GM21717 (cell line): ENCODE measurements around the gene SENP8.

Experiments used
- ATAC-seq: cut with Tn5 transposase; IDR thresholded peaks from one replicate; pipeline ENCODE4 v1.9.1; 2021; ENCODE audit warnings: mild to moderate bottlenecking, moderate library complexity; ENCODE audit not compliant: unreplicated experiment

SENP8 gene

DNA sequence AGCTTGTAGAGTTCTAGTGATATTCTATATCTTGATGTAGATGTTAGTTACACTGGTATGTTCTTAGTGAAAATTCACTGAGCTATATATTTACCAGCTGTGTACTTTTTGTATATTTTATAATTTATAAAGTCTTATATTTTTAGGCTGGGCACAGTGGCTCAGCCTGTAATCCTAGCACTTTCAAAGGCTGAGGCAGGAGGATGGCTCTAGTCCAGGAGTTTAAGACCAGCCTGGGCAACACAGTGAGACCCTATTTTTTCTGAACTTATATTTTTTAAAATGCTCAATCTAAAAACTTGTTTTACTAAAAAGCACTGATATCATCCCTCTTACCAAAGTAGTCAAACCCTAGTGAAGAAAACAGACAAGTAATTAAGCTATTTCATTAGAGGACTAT is 5.4 kb upstream of the SENP8 start:
- no peak for ATAC-seq

GRCh38 chr15:72113347-72114031 is 4.7 kb upstream of the SENP8 start:
- no peak for ATAC-seq

GRCh38 chr15:72116731-72117485 is 1.3 kb upstream of the SENP8 start:
- ATAC-seq, result peak; percentile 9

DNA sequence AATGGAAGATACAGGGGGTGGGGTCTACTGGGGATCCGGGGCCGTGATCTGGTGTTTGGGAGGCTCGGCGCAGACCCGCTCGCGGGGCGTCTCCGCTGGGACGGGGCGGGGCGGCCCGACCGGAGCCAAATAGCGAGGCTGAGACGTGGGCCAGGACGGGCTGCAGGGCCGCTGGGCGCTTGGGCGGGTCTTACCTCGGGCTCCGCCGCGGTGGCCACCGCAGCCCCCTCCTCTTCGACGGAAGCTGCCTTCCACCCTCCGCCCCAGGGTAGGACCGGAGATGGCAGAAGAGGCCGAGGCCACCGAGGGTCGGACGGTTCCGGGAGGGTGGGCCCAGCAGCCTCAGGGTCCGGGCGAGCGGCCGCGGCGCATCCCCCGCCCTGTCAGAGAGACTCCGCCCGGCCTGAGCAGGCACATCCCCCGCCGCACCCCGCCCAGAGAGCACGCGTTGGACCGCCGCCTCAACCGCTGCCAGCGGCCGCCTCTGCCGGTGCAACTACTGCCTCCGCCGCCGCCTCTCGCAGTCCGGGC is 652 bp upstream of the SENP8 start:
- ATAC-seq, result peak; percentile 57

- no peak for ATAC-seq
These were observed 6.0 kb downstream of the SENP8 start for GRCh38 chr15:72124218-72124617.

DNA sequence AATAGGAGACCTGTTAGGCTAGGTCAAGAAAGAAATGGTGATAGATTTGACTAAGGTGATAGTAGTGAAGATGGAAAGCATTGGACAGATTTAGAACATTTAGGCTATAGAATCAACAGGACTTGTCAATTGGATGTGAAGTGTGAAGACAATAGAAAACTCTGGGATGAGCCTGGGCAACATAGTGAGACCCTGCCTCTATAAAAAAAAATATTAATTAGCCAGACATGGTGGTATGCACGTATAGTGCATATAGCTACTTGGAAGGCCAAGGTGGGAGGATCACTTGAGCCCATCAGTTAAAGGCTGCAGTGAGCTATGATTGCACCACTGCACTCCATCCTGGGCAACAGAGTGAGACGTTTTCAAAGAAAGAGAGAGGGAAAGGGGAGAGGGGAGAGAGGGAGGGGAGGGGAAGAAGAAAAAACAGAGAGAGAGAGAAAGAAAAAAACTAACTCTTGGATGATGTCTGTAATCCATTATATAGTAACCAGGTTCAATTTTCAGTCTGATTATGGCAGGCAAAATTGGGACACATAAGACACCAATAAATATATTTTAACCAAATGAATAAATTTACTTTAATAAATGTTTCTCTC is 9.6 kb downstream of the SENP8 start:
- no peak for ATAC-seq

DNA sequence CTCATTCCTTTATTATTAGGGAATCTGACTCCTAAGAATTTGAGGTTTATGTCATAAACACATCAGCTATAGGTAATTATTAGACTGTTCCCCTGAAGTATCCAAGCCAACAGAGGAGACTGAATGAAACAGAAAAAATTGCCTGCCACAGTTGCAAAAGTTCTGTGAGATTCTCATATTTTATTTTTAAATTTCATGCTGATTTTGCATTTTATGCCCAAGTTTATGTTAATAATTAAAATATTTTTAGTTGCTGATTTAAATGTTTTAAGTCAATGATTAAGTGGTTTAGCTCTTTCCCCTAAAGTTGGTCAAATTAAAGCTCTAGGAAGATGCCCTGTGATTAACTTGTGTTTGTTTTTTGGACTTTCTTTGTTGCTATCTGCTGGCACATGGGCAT is 10.2 kb downstream of the SENP8 start:
- no peak for ATAC-seq

- no peak for ATAC-seq
These were observed 12.1 kb downstream of the SENP8 start for GRCh38 chr15:72130272-72130671.

- no peak for ATAC-seq
These were observed 13.7 kb downstream of the SENP8 start for GRCh38 chr15:72131922-72132321.

DNA sequence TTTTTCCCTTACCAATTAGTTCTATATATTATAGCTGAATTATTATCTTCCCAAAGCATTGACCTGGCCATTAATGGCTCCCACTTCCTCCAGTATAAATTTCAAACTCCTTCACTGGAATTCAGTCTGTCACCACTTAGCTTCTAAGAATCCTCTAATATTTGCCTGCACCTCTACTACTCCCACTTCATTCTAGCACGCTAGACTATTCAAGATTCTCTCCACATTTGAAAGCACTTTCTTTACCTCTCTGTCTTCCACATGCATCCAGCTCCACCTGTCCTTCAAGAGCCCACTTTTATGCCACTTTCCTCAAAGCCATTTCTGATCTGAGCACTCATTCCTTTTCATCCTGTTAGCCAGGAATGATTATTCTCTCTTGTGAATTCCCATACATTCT is 15.0 kb downstream of the SENP8 start:
- no peak for ATAC-seq

GRCh38 chr15:72135719-72136118 is 17.5 kb downstream of the SENP8 start:
- no peak for ATAC-seq

DNA sequence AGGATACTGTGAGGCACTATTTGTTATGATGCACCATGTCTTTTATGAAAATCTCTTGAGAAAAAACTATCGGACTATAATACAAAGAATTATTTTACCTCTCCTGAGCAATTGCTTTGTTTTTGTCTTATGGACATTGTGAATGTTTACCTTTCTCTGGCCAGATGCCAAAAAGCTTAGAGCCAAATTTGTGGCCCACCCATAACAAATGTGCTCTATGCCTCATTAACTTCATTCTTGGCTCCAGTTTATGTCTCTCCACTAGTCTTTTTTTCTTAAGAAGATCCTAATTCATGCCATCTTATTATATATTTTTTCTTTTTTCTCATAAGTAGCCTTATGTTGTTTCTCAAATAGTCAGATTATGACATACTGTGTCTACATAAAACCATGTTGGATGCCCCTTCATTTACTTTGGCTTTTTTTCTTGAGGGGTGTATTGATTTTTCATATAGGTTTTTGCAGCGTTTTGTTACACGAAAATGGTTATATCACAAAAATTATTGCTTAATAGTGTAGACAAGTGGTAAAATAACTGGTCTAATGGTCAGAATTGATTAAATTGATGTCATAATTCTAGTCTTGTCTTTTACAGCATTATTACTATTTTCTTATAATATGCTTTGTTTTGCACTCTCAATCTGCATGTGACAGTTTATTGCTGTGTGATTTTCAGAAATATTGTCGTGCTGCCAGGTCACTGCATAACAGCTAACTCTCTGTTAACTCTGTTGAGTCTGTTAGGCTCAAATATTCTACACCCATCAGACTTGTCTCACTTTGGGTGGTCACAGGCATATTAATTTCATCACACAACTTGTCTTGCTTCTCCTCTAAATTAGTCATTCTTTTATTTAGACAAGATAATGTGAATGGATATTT is 18.2 kb downstream of the SENP8 start:
- ATAC-seq, result no peak

DNA sequence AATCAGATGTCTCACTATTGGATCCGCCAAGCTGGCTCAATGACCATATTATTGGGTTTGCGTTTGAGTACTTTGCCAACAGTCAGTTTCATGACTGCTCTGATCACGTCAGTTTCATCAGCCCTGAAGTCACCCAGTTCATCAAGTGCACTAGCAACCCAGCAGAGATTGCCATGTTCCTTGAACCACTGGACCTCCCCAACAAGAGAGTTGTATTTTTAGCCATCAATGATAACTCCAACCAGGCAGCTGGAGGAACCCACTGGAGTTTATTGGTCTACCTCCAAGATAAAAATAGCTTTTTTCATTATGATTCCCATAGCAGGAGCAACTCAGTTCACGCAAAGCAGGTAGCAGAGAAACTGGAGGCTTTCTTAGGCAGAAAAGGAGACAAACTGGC is 21.5 kb downstream of the SENP8 start:
- no peak for ATAC-seq

GRCh38 chr15:72140088-72140487 is 21.9 kb downstream of the SENP8 start:
- ATAC-seq, result no peak

DNA sequence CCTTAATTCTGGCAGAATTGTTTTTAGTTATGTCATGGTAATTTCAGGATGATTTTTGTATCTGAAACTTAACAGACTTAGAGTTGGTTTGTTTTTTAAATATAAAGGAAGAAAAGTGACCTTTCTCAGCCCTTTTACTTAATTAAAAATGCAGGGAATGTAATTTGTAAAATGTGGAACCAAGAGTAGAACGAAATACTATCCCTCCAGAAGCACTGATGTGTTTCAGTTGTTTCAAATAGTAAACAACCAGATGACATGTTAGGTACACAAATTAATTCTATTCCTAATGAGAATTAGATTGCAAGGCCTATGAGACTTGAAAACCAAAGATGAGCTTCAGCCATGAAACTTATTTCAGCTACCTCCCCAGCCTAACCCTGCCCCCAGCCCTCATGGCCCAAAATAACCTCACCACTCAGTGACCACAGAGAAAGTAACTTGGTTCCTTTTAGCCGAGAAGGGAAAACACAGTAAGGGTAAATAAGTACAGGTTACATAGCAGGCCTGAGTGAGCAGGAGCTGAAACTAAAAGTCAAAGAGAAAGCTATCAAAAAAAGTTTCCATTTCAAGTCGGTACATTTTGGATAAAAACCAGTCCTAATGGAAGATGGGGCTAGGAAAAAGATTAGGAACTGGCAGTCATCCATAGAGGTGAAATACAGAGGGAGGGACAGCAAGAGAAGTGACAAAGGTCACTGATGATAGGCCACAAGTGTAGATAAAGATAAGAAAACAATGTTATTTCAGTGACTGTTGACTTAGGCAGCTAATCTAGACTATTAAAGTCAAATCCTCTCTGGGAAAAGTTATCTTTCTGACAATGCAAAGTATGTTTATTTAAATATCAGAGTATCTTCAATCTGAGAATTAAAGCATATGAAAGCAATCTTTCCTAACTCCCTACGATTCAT is 23.2 kb downstream of the SENP8 start:
- peak; percentile 99 for ATAC-seq

DNA sequence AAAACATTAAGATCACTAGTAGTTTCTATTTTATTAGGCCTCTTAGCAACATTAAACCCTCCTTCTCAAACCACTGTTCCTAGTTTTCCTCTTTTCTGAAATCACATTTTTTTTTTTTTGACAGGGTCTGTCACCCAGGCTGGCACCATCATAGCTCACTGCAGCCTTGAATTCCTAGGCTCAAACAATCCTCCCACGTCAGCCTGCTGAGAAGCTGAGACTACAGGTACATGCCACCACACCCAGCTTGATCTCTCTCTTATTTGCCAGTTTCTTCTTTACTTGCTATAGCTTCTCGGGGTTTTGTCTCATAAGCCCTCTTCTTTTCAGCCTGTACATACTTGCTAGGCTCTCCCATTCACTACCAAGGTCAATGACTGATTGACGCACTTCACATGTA is 28.0 kb downstream of the SENP8 start:
- no peak for ATAC-seq

DNA sequence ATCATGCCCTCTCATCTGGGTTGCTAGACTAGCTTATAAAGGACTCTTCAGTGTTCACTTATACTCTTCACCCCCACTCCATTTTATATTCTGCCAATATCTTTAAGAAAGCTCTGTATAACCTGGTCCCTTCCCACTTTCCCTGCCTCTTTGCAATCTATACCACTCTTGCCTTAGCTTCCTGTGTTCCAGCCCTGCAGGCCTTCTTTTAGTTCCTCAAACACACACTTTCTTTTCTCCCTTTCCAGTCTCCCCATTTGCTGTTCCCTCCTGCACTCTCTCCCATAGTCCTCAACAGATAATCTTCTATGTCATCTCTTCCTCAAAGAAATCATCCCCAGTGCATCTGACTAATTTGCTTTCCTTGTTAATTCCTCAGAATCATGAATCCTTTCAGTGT is 28.7 kb downstream of the SENP8 start:
- no peak for ATAC-seq

GRCh38 chr15:72147418-72147817 is 29.2 kb downstream of the SENP8 start:
- no peak for ATAC-seq

DNA sequence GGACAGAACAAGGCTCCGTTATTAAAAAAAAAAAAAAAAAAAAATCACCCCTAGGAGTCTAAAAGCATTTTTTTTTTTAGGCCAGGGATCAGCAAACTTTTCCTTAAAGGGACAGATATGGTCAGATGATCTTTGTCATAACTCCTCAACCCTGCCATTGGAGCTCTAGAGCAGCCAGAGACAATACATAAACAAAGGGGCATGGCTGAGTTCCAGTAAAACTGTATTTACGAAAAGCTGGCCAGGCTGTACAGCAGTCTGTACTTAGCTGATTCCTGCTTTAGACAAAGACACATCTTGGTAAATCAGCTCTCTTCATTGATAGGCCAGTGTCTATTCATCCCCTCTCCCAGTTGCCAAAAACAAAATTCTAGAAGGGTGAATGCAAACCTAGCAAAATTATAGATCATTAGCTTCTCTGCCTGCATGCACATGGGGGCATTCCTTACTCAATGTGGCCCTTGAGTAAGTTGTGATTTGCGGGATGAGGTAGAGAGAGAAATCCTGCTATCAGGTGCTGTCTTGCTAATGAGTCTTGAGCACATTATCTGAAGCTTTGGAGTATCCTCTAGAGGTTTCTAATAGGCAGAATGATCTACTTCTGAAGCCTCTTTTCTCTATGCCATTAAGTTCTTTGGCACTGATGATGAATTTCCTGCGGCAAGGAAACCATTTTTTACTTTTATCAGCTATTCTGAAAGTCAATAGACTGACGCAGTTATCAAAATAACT is 35.2 kb downstream of the SENP8 start:
- no peak for ATAC-seq
